Measurements from ENCODE around the gene GABRG3.

GRCh38 chr15:27498700-27499099 lies 527.7 kb downstream of the GABRG3 start:
- TF ChIP-seq CTCF (IDR thresholded peaks at IDR 0.05 in 2 of 3, conservative IDR thresholded peaks at IDR 0.05 in 1 of 3; ENCODE audit: control insufficient read depth in 2 of 3, extremely low read depth in 1 of 3, insufficient read depth in 1 of 3, low read depth in 3 of 3, low read length in 3 of 3): no peak
- TF ChIP-seq CREB1 (IDR thresholded peaks at IDR 0.05; ENCODE audit: low read depth): no peak
- TF ChIP-seq FOS (IDR thresholded peaks at IDR 0.05; ENCODE audit: borderline replicate concordance, extremely low read depth, insufficient read length): no peak
- no peak for TF ChIP-seq EP300 (IDR thresholded peaks at IDR 0.05; ENCODE audit: borderline replicate concordance in 1 of 2, control insufficient read depth in 1 of 2, low read depth in 2 of 2, low read length in 2 of 2)
- TF ChIP-seq ZSCAN29 (IDR thresholded peaks at IDR 0.05): no peak
- no peak for TF ChIP-seq NFIC (IDR thresholded peaks at IDR 0.05; ENCODE audit: low read depth, low read length)
- no peak for TF ChIP-seq TBL1XR1 (IDR thresholded peaks at IDR 0.05; ENCODE audit: low read depth, low read length)
- no peak for TF ChIP-seq ZNF592 (IDR thresholded peaks at IDR 0.05)
- TF ChIP-seq FOXM1 (IDR thresholded peaks at IDR 0.05; ENCODE audit: low read depth, low read length): no peak
- TF ChIP-seq REST (IDR thresholded peaks at IDR 0.05; ENCODE audit: low read depth, low read length): no peak
